GM12801 (cell line): ENCODE data around the gene CCDC85C.

ENCODE experiments used
- CTCF ChIP-seq: IDR thresholded peaks from one replicate; pipeline ENCODE4 v1.5.1; 2011; ENCODE audit warnings: control low read depth; ENCODE audit not compliant: insufficient read length; ENCODE audit errors: extremely low read depth

Gene CCDC85C

DNA sequence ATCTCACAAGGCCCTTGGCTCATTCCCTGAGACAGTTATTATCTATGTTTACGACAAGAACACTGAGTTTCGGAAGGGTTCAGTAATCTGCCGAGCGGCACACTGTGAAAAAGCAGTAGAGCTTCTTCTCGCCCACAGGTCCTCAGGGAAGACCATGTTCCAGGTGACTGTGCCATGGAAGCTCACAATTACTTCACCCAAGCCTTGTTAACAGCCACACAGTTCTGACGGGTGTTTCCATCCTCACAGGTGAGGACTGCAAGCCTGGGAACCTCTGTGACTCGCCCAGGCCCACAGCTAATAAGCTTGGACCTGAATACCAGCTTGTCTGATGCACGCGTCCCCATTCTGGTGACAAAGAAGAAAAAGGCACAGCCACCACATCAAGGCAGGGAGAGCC, 138.7 kb downstream of the CCDC85C start:
- no peak for TF ChIP-seq CTCF

DNA sequence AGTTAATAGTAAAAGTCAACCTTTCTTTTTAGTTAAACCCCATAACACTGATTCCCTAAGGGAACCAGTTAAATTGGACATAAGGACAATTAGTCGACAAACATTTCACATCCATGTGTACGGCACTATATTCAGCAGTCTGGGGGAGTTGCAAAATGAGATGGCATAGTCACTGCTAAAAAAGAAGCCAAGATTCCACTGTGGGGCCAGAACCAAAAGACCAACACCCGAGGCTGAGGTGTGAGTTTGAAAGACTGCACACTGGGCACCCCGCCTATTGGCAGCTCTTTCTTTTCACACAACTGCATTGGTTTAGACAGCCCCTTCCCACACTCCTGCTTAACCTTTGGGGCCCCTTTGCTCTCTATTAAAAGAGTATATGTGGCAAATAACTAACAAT, 140.0 kb downstream of the CCDC85C start:
- TF ChIP-seq CTCF = no peak

- no peak for TF ChIP-seq CTCF
Measured at GRCh38 chr14:99462210-99462609, 141.8 kb downstream of the CCDC85C start.

DNA sequence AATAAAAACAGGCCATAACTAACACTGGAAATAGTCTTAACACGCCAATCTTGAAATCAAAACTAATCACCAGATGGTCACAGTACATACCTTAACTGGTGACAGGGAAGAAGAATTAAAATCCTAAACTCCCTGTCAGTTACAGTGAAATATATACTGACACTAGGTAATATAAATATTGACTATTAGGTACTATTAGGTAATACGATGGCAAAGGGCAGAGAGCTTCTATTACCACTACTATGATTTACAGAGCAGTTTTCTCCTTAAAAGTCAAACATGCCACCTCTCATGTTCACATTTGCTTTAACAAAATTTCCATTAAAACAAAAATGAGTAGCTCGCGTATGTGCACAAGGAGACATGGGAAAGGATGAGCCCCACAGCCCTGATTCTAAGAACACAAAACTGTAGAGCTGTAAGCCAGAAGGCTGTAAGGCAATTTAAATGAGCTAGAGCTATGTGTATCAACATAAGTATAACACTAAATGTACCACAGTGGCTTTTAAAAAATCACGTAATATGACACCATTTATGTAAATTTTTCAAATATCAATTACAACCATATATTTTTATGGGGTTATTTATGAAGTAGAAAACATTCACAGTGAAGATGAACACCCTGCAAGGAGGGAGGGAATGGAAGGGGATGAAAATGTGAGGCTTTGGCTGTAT, 142.5 kb downstream of the CCDC85C start:
- TF ChIP-seq CTCF = no peak

- TF ChIP-seq CTCF = no peak
Measured at GRCh38 chr14:99460793-99461192, 143.2 kb downstream of the CCDC85C start.

DNA sequence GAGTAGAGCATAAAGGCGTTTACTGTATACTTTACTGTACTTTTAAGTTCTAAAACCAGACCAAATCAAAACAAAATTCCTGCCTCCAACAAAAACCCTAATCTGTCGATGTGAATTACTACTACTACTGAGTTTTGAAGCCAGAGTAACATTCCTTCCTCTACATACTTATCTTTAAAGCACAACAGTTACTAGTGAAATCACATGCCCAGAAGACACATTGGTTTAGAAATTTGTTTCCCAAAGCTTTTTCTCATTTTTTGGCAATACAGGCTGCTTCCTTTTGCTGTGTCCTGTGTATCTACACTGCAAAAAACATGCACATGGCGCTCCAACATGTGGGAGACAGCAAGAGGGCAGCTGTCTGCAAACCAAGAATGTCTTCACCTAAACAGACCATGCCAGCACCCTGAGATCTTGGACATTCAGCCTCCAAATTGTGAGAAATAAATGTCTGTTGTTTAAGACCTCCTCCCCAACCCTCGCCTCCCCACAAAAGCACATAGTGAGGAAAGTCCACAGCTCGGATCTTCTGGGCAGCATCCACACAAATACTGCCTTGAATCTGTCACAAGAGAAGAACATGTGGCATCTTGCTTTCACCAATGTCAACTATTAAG, 144.4 kb downstream of the CCDC85C start:
- no peak for TF ChIP-seq CTCF

DNA sequence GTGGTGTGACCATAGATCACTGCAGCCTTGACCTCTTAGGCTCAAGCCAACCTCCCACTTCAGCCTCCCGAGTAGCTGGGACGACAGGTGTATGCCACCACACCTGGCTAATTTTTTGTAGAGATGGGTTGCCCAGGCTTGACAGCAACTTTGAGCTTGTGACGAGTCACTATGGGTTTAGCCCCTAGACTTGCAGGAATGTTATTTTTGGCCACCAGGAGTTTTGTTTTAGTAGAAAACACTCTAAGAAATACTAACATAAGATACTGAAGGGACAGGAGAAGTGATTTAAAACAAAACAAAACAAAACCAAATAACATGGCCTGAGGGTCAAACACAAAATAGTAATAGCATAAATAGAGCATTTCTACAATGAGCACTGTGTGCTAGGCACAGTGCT, 149.8 kb downstream of the CCDC85C start:
- TF ChIP-seq CTCF = no peak

- TF ChIP-seq CTCF = no peak
Measured at GRCh38 chr14:99452968-99453367, 151.0 kb downstream of the CCDC85C start.
